ENCODE results near the gene GUCY2D. TPM values are rescaled to one million over a fixed set of nuclear protein-coding genes. Genes with fewer than 3 reads are reported as not detected.

The GUCY2D gene
- total and polyA plus RNA-seq, 2 experiments from 2014 or later, result 0.22 TPM; not detected in 1

DNA sequence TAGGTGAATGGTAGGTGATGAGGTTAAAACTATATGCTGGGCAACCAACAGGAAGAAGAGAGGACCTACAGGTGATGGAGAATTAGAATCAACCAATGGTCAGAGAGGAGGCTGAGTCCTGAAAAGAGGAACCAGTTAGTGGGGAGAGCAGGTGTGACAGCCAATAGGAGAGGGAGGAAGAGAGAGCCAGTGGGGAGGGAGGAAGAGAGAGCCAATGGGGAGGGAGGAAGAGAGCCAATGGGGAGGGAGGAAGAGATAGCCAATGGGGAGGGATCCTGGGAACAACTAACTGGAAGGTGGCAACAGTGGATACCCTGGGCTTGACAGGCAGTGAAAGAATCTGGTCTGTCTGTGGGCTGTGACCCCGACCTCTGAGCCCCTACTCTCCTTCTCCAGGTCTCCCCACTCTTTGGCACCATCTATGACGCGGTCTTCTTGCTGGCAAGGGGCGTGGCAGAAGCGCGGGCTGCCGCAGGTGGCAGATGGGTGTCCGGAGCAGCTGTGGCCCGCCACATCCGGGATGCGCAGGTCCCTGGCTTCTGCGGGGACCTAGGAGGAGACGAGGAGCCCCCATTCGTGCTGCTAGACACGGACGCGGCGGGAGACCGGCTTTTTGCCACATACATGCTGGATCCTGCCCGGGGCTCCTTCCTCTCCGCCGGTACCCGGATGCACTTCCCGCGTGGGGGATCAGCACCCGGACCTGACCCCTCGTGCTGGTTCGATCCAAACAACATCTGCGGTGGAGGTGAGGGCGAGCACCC, 3.7 kb downstream of the GUCY2D start:
- Histone ChIP-seq H3K27ac (no peak overlapping the region), H3K4me3 (no peak overlapping the region), H3K79me2 (ENCODE audit: insufficient read depth) (no peaks in the 10 kb centered on the region), H3K4me2 (ENCODE audit: unreplicated experiment) (no peak overlapping the region), H3K9me2 (ENCODE audit: insufficient read depth) (no peaks in the 10 kb centered on the region), H3K27me3 (replicated peaks; ENCODE audit: insufficient read depth) (peaks cover 23% of the 10 kb centered on the region), H3K9me3 (ENCODE audit: low read depth) (no peaks in the 10 kb centered on the region), H2AFZ (no peak overlapping the region), H3K4me1 (ENCODE audit: insufficient read depth) (no peaks in the 10 kb centered on the region), H3K9ac (no peak overlapping the region), H3K36me3 (ENCODE audit: low read depth) (no peaks in the 10 kb centered on the region), H3F3A (ENCODE audit: insufficient read depth) (peaks cover 3% of the 10 kb centered on the region; the same call in 1 of the 2 replicates), H4K20me1 (ENCODE audit: insufficient read depth) (no peaks in the 10 kb centered on the region)
- in situ Hi-C loops (cut with MboI), result no loop called here
- TF ChIP-seq EZH2phosphoT487 (IDR thresholded peaks at IDR 0.05; ENCODE audit: insufficient read depth, low read depth), result no peak
- no peak for TF ChIP-seq EZH2 (IDR thresholded peaks at IDR 0.05; ENCODE audit: insufficient read depth, poor library complexity, severe bottlenecking)
- DNase-seq, result no peak
- 83% methylated on average over 27 to 30 of the region's 30 CpGs for WGBS, 2 experiments (ENCODE audit: low coverage in 1 of 2, low lambda C conversion rate in 2 of 2, missing lambda C conversion rate in 2 of 2)

DNA sequence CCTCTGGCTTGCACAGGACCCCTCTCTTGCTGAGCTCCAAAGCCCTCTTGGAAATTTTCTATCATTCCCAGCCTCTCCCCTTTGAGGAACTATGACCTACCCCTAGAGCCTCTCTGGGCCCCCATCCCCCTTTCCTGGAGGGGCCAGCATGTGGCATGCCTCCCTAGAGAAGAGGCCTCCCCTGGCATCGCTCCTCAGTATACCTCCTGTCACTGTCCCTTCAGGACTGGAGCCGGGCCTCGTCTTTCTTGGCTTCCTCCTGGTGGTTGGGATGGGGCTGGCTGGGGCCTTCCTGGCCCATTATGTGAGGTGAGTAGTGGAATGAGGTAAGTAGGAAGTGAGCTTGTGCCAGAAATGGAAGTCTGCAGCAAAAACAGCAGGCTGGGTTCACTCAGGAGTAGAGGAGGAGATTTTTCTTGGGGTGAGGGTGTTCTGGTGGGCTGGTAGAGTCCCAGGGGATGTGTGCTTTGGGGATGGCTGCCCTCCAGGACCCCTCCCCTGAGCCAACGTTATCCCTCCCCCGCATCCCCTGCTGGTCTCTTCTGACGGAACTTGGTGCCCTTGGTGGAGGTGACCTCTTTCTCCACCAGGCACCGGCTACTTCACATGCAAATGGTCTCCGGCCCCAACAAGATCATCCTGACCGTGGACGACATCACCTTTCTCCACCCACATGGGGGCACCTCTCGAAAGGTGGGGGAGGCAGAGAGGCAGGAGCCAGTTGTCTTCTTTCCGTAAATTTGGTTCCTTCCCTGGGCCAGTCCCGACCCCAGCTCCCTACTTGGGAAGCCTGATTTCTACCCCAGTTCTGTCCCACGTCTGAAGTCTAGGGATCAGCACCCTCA, 4.6 kb downstream of the GUCY2D start:
- Histone ChIP-seq H3K4me3 (no peak overlapping the region), H3K4me2 (ENCODE audit: unreplicated experiment) (no peak overlapping the region), H3F3A (ENCODE audit: insufficient read depth) (peaks cover 3% of the 10 kb centered on the region; the same call in 1 of the 2 replicates), H3K27me3 (replicated peaks; ENCODE audit: insufficient read depth) (peaks cover 18% of the 10 kb centered on the region), H4K20me1 (ENCODE audit: insufficient read depth) (no peaks in the 10 kb centered on the region), H2AFZ (no peak overlapping the region), H3K36me3 (ENCODE audit: low read depth) (no peaks in the 10 kb centered on the region), H3K9ac (no peak overlapping the region), H3K79me2 (ENCODE audit: insufficient read depth) (no peaks in the 10 kb centered on the region), H3K27ac (no peak overlapping the region), H3K4me1 (ENCODE audit: insufficient read depth) (no peaks in the 10 kb centered on the region), H3K9me3 (ENCODE audit: low read depth) (no peaks in the 10 kb centered on the region), H3K9me2 (ENCODE audit: insufficient read depth) (no peaks in the 10 kb centered on the region)
- in situ Hi-C loops (cut with MboI), result no loop called here
- WGBS, 2 experiments (ENCODE audit: low coverage in 1 of 2, low lambda C conversion rate in 2 of 2, missing lambda C conversion rate in 2 of 2), result 65 to 66% methylated on average over 13 to 14 of the region's 14 CpGs
- DNase-seq, result no peak
- TF ChIP-seq EZH2 (IDR thresholded peaks at IDR 0.05; ENCODE audit: insufficient read depth, poor library complexity, severe bottlenecking), result no peak
- TF ChIP-seq EZH2phosphoT487 (IDR thresholded peaks at IDR 0.05; ENCODE audit: insufficient read depth, low read depth), result no peak

- H3K36me3 ChIP-seq (ENCODE audit: low read depth), result no peaks in the 10 kb centered on the region
Measured at GRCh38 chr17:8007836-8008235, 5.4 kb downstream of the GUCY2D start.

DNA sequence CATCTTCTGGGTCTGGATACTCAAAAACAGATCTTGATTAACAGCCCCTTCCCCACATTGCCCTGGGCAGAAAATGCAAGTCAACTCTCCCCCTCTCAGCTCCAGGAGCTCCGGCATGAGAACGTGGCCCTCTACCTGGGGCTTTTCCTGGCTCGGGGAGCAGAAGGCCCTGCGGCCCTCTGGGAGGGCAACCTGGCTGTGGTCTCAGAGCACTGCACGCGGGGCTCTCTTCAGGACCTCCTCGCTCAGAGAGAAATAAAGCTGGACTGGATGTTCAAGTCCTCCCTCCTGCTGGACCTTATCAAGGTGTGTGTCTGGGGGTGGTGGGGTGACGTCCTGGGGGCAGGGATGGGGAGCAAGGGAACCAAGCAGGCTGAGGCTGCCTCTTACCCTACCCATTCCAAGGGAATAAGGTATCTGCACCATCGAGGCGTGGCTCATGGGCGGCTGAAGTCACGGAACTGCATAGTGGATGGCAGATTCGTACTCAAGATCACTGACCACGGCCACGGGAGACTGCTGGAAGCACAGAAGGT, 9.7 kb downstream of the GUCY2D start:
- Histone ChIP-seq H3K36me3 (ENCODE audit: low read depth) (no peaks in the 10 kb centered on the region), H3K4me1 (ENCODE audit: insufficient read depth) (no peaks in the 10 kb centered on the region; the same call in 1 of the 2 replicates), H3K79me2 (ENCODE audit: insufficient read depth) (no peaks in the 10 kb centered on the region), H3K9me2 (ENCODE audit: insufficient read depth) (no peaks in the 10 kb centered on the region), H3K4me3 (no peak overlapping the region), H3K27me3 (replicated peaks; ENCODE audit: insufficient read depth) (peaks cover 6% of the 10 kb centered on the region; the same call in 1 of the 2 replicates), H3F3A (ENCODE audit: insufficient read depth) (no peaks in the 10 kb centered on the region), H3K4me2 (ENCODE audit: unreplicated experiment) (no peak overlapping the region), H2AFZ (no peak overlapping the region), H3K9ac (no peak overlapping the region), H3K27ac (no peak overlapping the region), H4K20me1 (ENCODE audit: insufficient read depth) (no peaks in the 10 kb centered on the region), H3K9me3 (ENCODE audit: low read depth) (no peaks in the 10 kb centered on the region)
- TF ChIP-seq EZH2phosphoT487 (IDR thresholded peaks at IDR 0.05; ENCODE audit: insufficient read depth, low read depth) (no peak), EZH2 (IDR thresholded peaks at IDR 0.05; ENCODE audit: insufficient read depth, poor library complexity, severe bottlenecking) (no peak)
- WGBS, 2 experiments (ENCODE audit: low coverage in 1 of 2, low lambda C conversion rate in 2 of 2, missing lambda C conversion rate in 2 of 2), result 64 to 71% methylated on average over 15 of the region's 15 CpGs
- in situ Hi-C loops (cut with MboI), result no loop called here
- no peak for DNase-seq

More at GRCh38 chr17:8007836-8008235, 5.4 kb downstream of the GUCY2D start:
- Histone ChIP-seq H3K9ac (no peak overlapping the region), H3K9me3 (ENCODE audit: low read depth) (no peaks in the 10 kb centered on the region), H3K27ac (no peak overlapping the region), H3K79me2 (ENCODE audit: insufficient read depth) (no peaks in the 10 kb centered on the region), H2AFZ (no peak overlapping the region), H3F3A (ENCODE audit: insufficient read depth) (peaks cover 3% of the 10 kb centered on the region; the same call in 1 of the 2 replicates), H3K4me2 (ENCODE audit: unreplicated experiment) (no peak overlapping the region), H3K4me1 (ENCODE audit: insufficient read depth) (no peaks in the 10 kb centered on the region), H3K4me3 (no peak overlapping the region), H4K20me1 (ENCODE audit: insufficient read depth) (no peaks in the 10 kb centered on the region), H3K9me2 (ENCODE audit: insufficient read depth) (no peaks in the 10 kb centered on the region), H3K27me3 (replicated peaks; ENCODE audit: insufficient read depth) (peaks cover 14% of the 10 kb centered on the region)
- in situ Hi-C loops (cut with MboI), result no loop called here
- TF ChIP-seq EZH2 (IDR thresholded peaks at IDR 0.05; ENCODE audit: insufficient read depth, poor library complexity, severe bottlenecking), result no peak
- TF ChIP-seq EZH2phosphoT487 (IDR thresholded peaks at IDR 0.05; ENCODE audit: insufficient read depth, low read depth), result no peak
- 83 to 95% methylated on average over 5 of the region's 5 CpGs for WGBS, 2 experiments (ENCODE audit: low coverage in 1 of 2, low lambda C conversion rate in 2 of 2, missing lambda C conversion rate in 2 of 2)
- no peak for DNase-seq

Measured in GM23248 (cell line).